IMR-90 (cell line): ENCODE results near the gene KCNAB2.

Source experiments
- CTCF ChIP-seq: conservative IDR thresholded peaks from 2 replicates; pipeline ENCODE4 v1.5.1; 2012; ENCODE audit warnings: mild to moderate bottlenecking, low read depth, low read length, improper control_type of control experiment
- ELK1 ChIP-seq: fragments of 150-350 bp; IDR thresholded peaks from 2 replicates; pipeline ENCODE4 v1.6.1; 2016; ENCODE audit warnings: low read depth, mild to moderate bottlenecking, low read length, moderate library complexity, borderline replicate concordance
- MAFK ChIP-seq: IDR thresholded peaks from 2 replicates; pipeline ENCODE4 v1.6.1; 2012; ENCODE audit warnings: low read depth, low read length, improper control_type of control experiment
- POLR2A ChIP-seq: IDR thresholded peaks from 2 replicates; pipeline ENCODE4 v1.6.1; 2012; ENCODE audit warnings: mild to moderate bottlenecking, low read depth, low read length

- TF ChIP-seq CTCF (no peak), MAFK (no peak), ELK1 (no peak), POLR2A (no peak)
Observed at GRCh38 chr1:6010554-6010953, 35.1 kb upstream of the KCNAB2 start.
